Uterus (tissue), 4 donors: ENCODE data around the gene SLC35B1. TPM values are rescaled to one million over a fixed set of nuclear protein-coding genes. Genes with fewer than 3 reads are reported as not detected.

Source experiments
- DNase-seq, 2 donors: peaks; one replicate each; pipeline ENCODE4 v3.0.0-alpha.2; 2019 to 2020
- H3K27ac ChIP-seq, 2 donors: fragments of 200-600 bp; sonication (generic); 1 replicate in 1 of 2; 2 replicates in 1 of 2; pipeline ENCODE4 v1.5.1; 2016 to 2018
- H3K27me3 ChIP-seq, 2 donors: fragments of 200-600 bp; sonication (generic); one replicate each; pipeline ENCODE4 v1.5.1; 2018 to 2019; ENCODE audit warnings: control low read depth in 1 of 2
- H3K36me3 ChIP-seq, 2 donors: fragments of 200-600 bp; sonication (generic); one replicate each; pipeline ENCODE4 v1.5.1; 2019; ENCODE audit warnings: control low read depth in 1 of 2
- H3K4me1 ChIP-seq, 2 donors: fragments of 200-600 bp; sonication (generic); one replicate each; pipeline ENCODE4 v1.5.1; 2018 to 2019; ENCODE audit warnings: control low read depth in 1 of 2
- H3K4me3 ChIP-seq, 2 donors: fragments of 200-600 bp; sonication (generic); 1 replicate in 1 of 2; 2 replicates in 1 of 2; pipeline ENCODE4 v1.5.1; 2018 to 2019; ENCODE audit warnings: mild to moderate bottlenecking in 1 of 2
- H3K9me3 ChIP-seq, 2 donors: fragments of 200-600 bp; sonication (generic); one replicate each; pipeline ENCODE4 v1.5.1; 2019; ENCODE audit warnings: control low read depth in 1 of 2
- CTCF ChIP-seq, 4 experiments: fragments of 200-600 bp in 2 of 4; fragments of 450-650 bp in 2 of 4; sonication (generic) in 2 of 4; IDR thresholded peaks; one replicate each; pipeline ENCODE4 v1.5.1; 2016 to 2019; ENCODE audit warnings: antibody characterized with exemption in 4 of 4, mild to moderate bottlenecking in 2 of 4, moderate library complexity in 1 of 4
- POLR2A ChIP-seq, 2 donors: fragments of 450-650 bp; IDR thresholded peaks; one replicate each; pipeline ENCODE4 v1.6.1; 2016; ENCODE audit warnings: antibody characterized with exemption in 2 of 2, mild to moderate bottlenecking in 1 of 2, moderate library complexity in 1 of 2
- intact Hi-C: fragments of 100-400 bp; cut with DNase I; formaldehyde crosslinking; loops from one replicate; pipeline ENCODE4 v1.15.1; 2023; ENCODE audit warnings: low total_unique reads
- total RNA-seq, 4 donors: library from RNA; depleted of rRNA in 3 of 4; stranded (reverse); fragments of >200 nt in 3 of 4; gene quantifications; one replicate each; pipeline versions ENCODE4 v1.1.0 to v1.2.4, GENCODE V29; 2014 to 2023
- donor health status: DM: yes; HTN: yes; CAD: no.

The SLC35B1 gene
- total RNA-seq, 4 donors from 2014 or later, result 23.6 to 49.1 (median 36.3) TPM

- Histone ChIP-seq H3K4me1 (no peaks in the 10 kb centered on the region), H3K27me3 (no peaks in the 10 kb centered on the region), H3K36me3 (no peaks in the 10 kb centered on the region), H3K9me3 (no peaks in the 10 kb centered on the region), H3K27ac (peak overlapping the region in 1 of 2 donors; percentile 64), H3K4me3 (no peak overlapping the region)
- DNase-seq, result no peak
- TF ChIP-seq POLR2A (IDR thresholded peaks at IDR 0.05) (no peak), CTCF (IDR thresholded peaks at IDR 0.05) (no peak)
- intact Hi-C loops, result no loop called here
Measured at GRCh38 chr17:49656247-49656646, 51.5 kb downstream of the SLC35B1 start.

Other genes starting within 250 kb of the SLC35B1 start
- gene NGFR, start 212.7 kb downstream of the SLC35B1 start, total RNA-seq, result 10 to 100 TPM in 2 of 4 donors, 1 to 10 TPM in 2; 1.8 to 47.9 (median 9.9) TPM
- gene NXPH3, start 132.1 kb downstream of the SLC35B1 start, total RNA-seq, result 10 to 100 TPM in 2 of 4 donors, 1 to 10 TPM in 2; 5.8 to 24.3 (median 9.0) TPM
- 100 to 1,000 TPM in 2 of 4 donors, 10 to 100 TPM in 2; 44.3 to 147 (median 99.0) TPM for gene SPOP, start 29.9 kb downstream of the SLC35B1 start, total RNA-seq
- 10 to 100 TPM in 3 of 4 donors, 1 to 10 TPM in 1; 2.6 to 40.2 (median 19.5) TPM for gene FAM117A, start 56.2 kb upstream of the SLC35B1 start, total RNA-seq
- gene KAT7, start 80.7 kb upstream of the SLC35B1 start, total RNA-seq, result 100 to 1,000 TPM in 1 of 4 donors, 10 to 100 TPM in 3; 16.8 to 117 (median 40.8) TPM
- 1 to 10 TPM in 1 of 4 donors, not detected in 3; 1.3 TPM for gene TAC4, start 140.1 kb upstream of the SLC35B1 start, total RNA-seq